Activated naive CD4-positive, alpha-beta T cell treated with anti-CD3 and anti-CD28 coated beads for 36 hours (primary cell): ENCODE measurements around the gene RPL5. TPM values are rescaled to one million over a fixed set of nuclear protein-coding genes. Genes with fewer than 3 reads are reported as not detected.
A peak's percentile ranks its signal among the peaks of the same experiment; 100 is the strongest.

Source experiments
- CTCF ChIA-PET: fragments of 350-600 bp; sonication (Branson Sonifier 250); formaldehyde crosslinking; loops from one replicate; lab custom pipeline; 2021; ENCODE audit warnings: antibody characterized with exemption; lab: Charles Lee
- DNase-seq: peaks from one replicate; pipeline ENCODE4 v3.0.0-alpha.2; 2020
- H3K27ac Mint-ChIP-seq: one replicate; pipeline ENCODE4 v1.8.0; 2021; ENCODE audit warnings: mild to moderate bottlenecking, mixed read lengths
- H3K27me3 Mint-ChIP-seq: one replicate; pipeline ENCODE4 v1.8.0; 2021; ENCODE audit warnings: low read depth, mixed read lengths
- H3K36me3 Mint-ChIP-seq: one replicate; pipeline ENCODE4 v1.8.0; 2021; ENCODE audit warnings: low read depth, mixed read lengths
- H3K4me1 Mint-ChIP-seq: one replicate; pipeline ENCODE4 v1.8.0; 2021; ENCODE audit warnings: low read depth, mixed read lengths
- H3K4me3 Mint-ChIP-seq: one replicate; pipeline ENCODE4 v1.8.0; 2021; ENCODE audit warnings: mild to moderate bottlenecking, moderate library complexity, mixed read lengths
- H3K9me3 Mint-ChIP-seq: one replicate; pipeline ENCODE4 v1.8.0; 2021; ENCODE audit warnings: mixed read lengths
- intact Hi-C: fragments of 100-400 bp; cut with micrococcal nuclease; formaldehyde crosslinking; loops from one replicate; pipeline ENCODE4 v1.15.1; 2023
- total RNA-seq, 2 experiments: library from RNA; stranded (reverse); gene quantifications; one replicate each; pipeline ENCODE4 v1.2.3, GENCODE V29; 2021

RPL5 gene
- total RNA-seq, 2 experiments from 2014 or later: 1,793 to 1,819 TPM

- H3K4me3 Mint-ChIP-seq: no peak overlapping the region
- CTCF ChIA-PET: interaction anchor here (0.6 kb wide), 1 partner anchor 39 kb away, joined by 3 read pairs; no protein-coding TSS in a partner anchor
- H3K27ac Mint-ChIP-seq: no peak overlapping the region
- no peaks in the 10 kb centered on the region for H3K9me3 Mint-ChIP-seq
- intact Hi-C loops: no loop called here
- no peak for DNase-seq
- no peaks in the 10 kb centered on the region for H3K27me3 Mint-ChIP-seq
- no peaks in the 10 kb centered on the region for H3K4me1 Mint-ChIP-seq
- no peaks in the 10 kb centered on the region for H3K36me3 Mint-ChIP-seq
Measured at GRCh38 chr1:92822879-92823278, 9.0 kb upstream of the RPL5 start.

- CTCF ChIA-PET: interaction anchor here (2.3 kb wide), 1 partner anchor 8 kb away, joined by 7 read pairs; no protein-coding TSS in a partner anchor
- H3K4me3 Mint-ChIP-seq: no peak overlapping the region
- no peaks in the 10 kb centered on the region for H3K4me1 Mint-ChIP-seq
Measured at GRCh38 chr1:92826792-92827191, 5.0 kb upstream of the RPL5 start.

GRCh38 chr1:92831368-92831761 lies 475 bp upstream of the RPL5 start:
- no peak overlapping the region for H3K27ac Mint-ChIP-seq
- no peaks in the 10 kb centered on the region for H3K27me3 Mint-ChIP-seq
- CTCF ChIA-PET: interaction anchor here (0.6 to 2.6 kb wide), 16 partner anchors 9 to 319 kb away, joined by 3 to 22 read pairs (median 4); partner anchors contain the start of genes DIPK1A and MTF2
- H3K9me3 Mint-ChIP-seq: no peaks in the 10 kb centered on the region
- peaks cover 32% of the 10 kb centered on the region for H3K4me1 Mint-ChIP-seq
- H3K36me3 Mint-ChIP-seq: peaks cover 46% of the 10 kb centered on the region
- intact Hi-C loops: loop anchor here (1.0 to 10.0 kb wide), 11 partner anchors 47 to 1327 kb away; partner anchors contain the start of genes CDC7 and GFI1
- peak overlapping the region; percentile 98 for H3K4me3 Mint-ChIP-seq
- no peak for DNase-seq

More at GRCh38 chr1:92826792-92827191, 5.0 kb upstream of the RPL5 start:
- Mint-ChIP-seq H3K27ac (no peak overlapping the region), H3K36me3 (peaks cover under 1% of the 10 kb centered on the region), H3K9me3 (no peaks in the 10 kb centered on the region), H3K27me3 (no peaks in the 10 kb centered on the region)
- intact Hi-C loops: no loop called here
- no peak for DNase-seq

GRCh38 chr1:92832537-92833114 lies 786 bp downstream of the RPL5 start:
- H3K27ac Mint-ChIP-seq: peak overlapping the region; percentile 99
- CTCF ChIA-PET: interaction anchor here (0.9 to 2.6 kb wide), 11 partner anchors 9 to 246 kb away, joined by 3 to 22 read pairs (median 5); partner anchors contain the start of genes DIPK1A and MTF2
- H3K4me3 Mint-ChIP-seq: peak overlapping the region; percentile 98
- no peaks in the 10 kb centered on the region for H3K27me3 Mint-ChIP-seq
- intact Hi-C loops: loop anchor here (1.0 to 10.0 kb wide), 11 partner anchors 11 to 1328 kb away; partner anchors contain the start of genes CDC7, GFI1 and MTF2
- no peak for DNase-seq
- H3K9me3 Mint-ChIP-seq: no peaks in the 10 kb centered on the region
- peaks cover 58% of the 10 kb centered on the region for H3K36me3 Mint-ChIP-seq
- peaks cover 44% of the 10 kb centered on the region for H3K4me1 Mint-ChIP-seq

GRCh38 chr1:92833840-92834239 lies 2.0 kb downstream of the RPL5 start:
- peaks cover 56% of the 10 kb centered on the region for H3K4me1 Mint-ChIP-seq
- H3K27me3 Mint-ChIP-seq: no peaks in the 10 kb centered on the region
- peak; percentile 26 for DNase-seq

GRCh38 chr1:92834617-92835016 lies 2.8 kb downstream of the RPL5 start:
- peaks cover 77% of the 10 kb centered on the region for H3K36me3 Mint-ChIP-seq
- H3K27me3 Mint-ChIP-seq: no peaks in the 10 kb centered on the region
- H3K27ac Mint-ChIP-seq: peak overlapping the region; percentile 99
- DNase-seq: no peak
- H3K9me3 Mint-ChIP-seq: no peaks in the 10 kb centered on the region
- H3K4me1 Mint-ChIP-seq: peaks cover 63% of the 10 kb centered on the region
- peak overlapping the region; percentile 98 for H3K4me3 Mint-ChIP-seq
- CTCF ChIA-PET: interaction anchor here (0.9 to 1.1 kb wide), 2 partner anchors 25 to 159 kb away, joined by 3 read pairs; no protein-coding TSS in a partner anchor
- intact Hi-C loops: loop anchor here (5.0 to 10.0 kb wide), 7 partner anchors 87 to 1330 kb away; partner anchors contain the start of genes CDC7 and GFI1

More at GRCh38 chr1:92833840-92834239, 2.0 kb downstream of the RPL5 start:
- CTCF ChIA-PET: no interaction called here
- intact Hi-C loops: loop anchor here (2.0 to 10.0 kb wide), 8 partner anchors 87 to 1329 kb away; partner anchors contain the start of genes CDC7 and GFI1
- Mint-ChIP-seq H3K36me3 (peaks cover 70% of the 10 kb centered on the region), H3K4me3 (peak overlapping the region; percentile 98), H3K27ac (peak overlapping the region; percentile 99), H3K9me3 (no peaks in the 10 kb centered on the region)

GRCh38 chr1:92837062-92837461 lies 5.2 kb downstream of the RPL5 start:
- no peak for DNase-seq
- CTCF ChIA-PET: interaction anchor here (1.0 to 4.0 kb wide), 2 partner anchors 21 to 156 kb away, joined by 3 to 19 read pairs; no protein-coding TSS in a partner anchor
- Mint-ChIP-seq H3K4me3 (peak overlapping the region; percentile 28), H3K27me3 (no peaks in the 10 kb centered on the region), H3K4me1 (peaks cover 71% of the 10 kb centered on the region), H3K9me3 (no peaks in the 10 kb centered on the region), H3K36me3 (peaks cover 91% of the 10 kb centered on the region), H3K27ac (peak overlapping the region; percentile 99)
- intact Hi-C loops: loop anchor here (10.0 kb wide), 1 partner anchor 1332 kb away; the partner anchor contains the start of gene CDC7

GRCh38 chr1:92838519-92838918 lies 6.7 kb downstream of the RPL5 start:
- H3K9me3 Mint-ChIP-seq: no peaks in the 10 kb centered on the region
- intact Hi-C loops: loop anchor here (10.0 kb wide), 1 partner anchor 1334 kb away; the partner anchor contains the start of gene CDC7
- H3K36me3 Mint-ChIP-seq: peaks cover 84% of the 10 kb centered on the region
- no peak for DNase-seq
- H3K4me1 Mint-ChIP-seq: peaks cover 68% of the 10 kb centered on the region
- CTCF ChIA-PET: interaction anchor here (0.8 to 4.0 kb wide), 5 partner anchors 18 to 122 kb away, joined by 3 to 19 read pairs (median 3); no protein-coding TSS in a partner anchor
- no peaks in the 10 kb centered on the region for H3K27me3 Mint-ChIP-seq
- peak overlapping the region; percentile 27 for H3K4me3 Mint-ChIP-seq
- H3K27ac Mint-ChIP-seq: peak overlapping the region; percentile 99

GRCh38 chr1:92839442-92839841 lies 7.6 kb downstream of the RPL5 start:
- Mint-ChIP-seq H3K27ac (peak overlapping the region; percentile 68), H3K36me3 (peaks cover 84% of the 10 kb centered on the region), H3K27me3 (no peaks in the 10 kb centered on the region), H3K4me3 (no peak overlapping the region), H3K9me3 (no peaks in the 10 kb centered on the region), H3K4me1 (peaks cover 58% of the 10 kb centered on the region)
- no peak for DNase-seq
- intact Hi-C loops: loop anchor here (10.0 kb wide), 1 partner anchor 1335 kb away; the partner anchor contains the start of gene CDC7
- CTCF ChIA-PET: interaction anchor here (0.6 to 4.0 kb wide), 3 partner anchors 19 to 843 kb away, joined by 5 to 19 read pairs (median 5); no protein-coding TSS in a partner anchor

GRCh38 chr1:92840600-92840999 lies 8.8 kb downstream of the RPL5 start:
- Mint-ChIP-seq H3K36me3 (peaks cover 72% of the 10 kb centered on the region), H3K9me3 (no peaks in the 10 kb centered on the region), H3K4me3 (no peak overlapping the region), H3K27ac (no peak overlapping the region), H3K4me1 (peaks cover 47% of the 10 kb centered on the region), H3K27me3 (no peaks in the 10 kb centered on the region)
- CTCF ChIA-PET: interaction anchor here (0.7 to 4.0 kb wide), 2 partner anchors 9 to 18 kb away, joined by 3 to 19 read pairs; partner anchors contain the start of gene RPL5
- intact Hi-C loops: no loop called here
- no peak for DNase-seq

- CTCF ChIA-PET: interaction anchor here (0.6 to 2.6 kb wide), 6 partner anchors 10 to 528 kb away, joined by 4 to 10 read pairs (median 4); partner anchors contain the start of gene RPL5
- Mint-ChIP-seq H3K4me1 (peaks cover 29% of the 10 kb centered on the region), H3K27me3 (no peaks in the 10 kb centered on the region), H3K4me3 (no peak overlapping the region), H3K36me3 (peaks cover 62% of the 10 kb centered on the region), H3K9me3 (no peaks in the 10 kb centered on the region), H3K27ac (peak overlapping the region; percentile 72)
- intact Hi-C loops: loop anchor here (1.0 kb wide), 1 partner anchor 10 kb away; the partner anchor contains the start of gene RPL5
- DNase-seq: no peak
Measured at GRCh38 chr1:92842082-92843045, 10.5 kb downstream of the RPL5 start.
